ENCODE measurements around the gene FBXL4.

Gene FBXL4

DNA sequence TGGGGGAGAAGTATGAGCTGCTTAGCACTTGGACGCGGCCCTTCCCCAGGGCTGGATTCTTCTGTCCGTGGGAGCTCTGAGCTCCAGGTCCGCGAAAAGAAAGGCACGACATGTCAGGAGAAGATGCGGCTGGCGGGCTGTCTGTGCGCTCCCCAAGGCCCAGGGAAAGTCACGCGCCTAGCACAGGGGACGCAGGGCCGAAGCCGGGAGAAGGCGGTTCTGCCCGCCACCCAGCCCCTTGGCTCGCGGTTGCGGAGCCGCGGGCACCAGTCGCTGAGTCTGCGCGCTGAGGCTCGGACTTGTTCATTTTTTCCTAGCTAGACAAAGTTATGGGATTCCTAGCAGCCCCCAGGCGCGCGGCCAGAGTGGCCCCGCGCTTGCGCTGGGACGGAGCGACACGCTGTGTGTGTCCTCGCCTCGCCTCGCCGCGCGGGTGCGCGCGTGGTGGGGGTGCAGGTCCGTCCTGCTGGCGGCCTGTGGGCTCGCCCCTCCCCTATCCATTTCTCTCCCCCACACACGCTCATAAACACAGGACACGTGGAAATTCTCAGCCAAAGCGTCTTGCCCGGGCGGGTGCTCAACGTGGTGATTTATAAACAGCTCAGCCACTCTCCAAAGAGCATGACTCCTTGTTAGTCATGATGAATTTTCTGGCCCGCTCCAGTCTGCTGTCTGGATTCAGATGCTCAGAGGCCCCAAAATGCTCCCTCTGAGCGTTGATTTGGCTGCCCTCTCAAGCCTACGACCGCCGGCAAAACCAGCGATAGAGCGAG lies 115.3 kb downstream of the FBXL4 start:
- TF ChIP-seq, protein P1, sequence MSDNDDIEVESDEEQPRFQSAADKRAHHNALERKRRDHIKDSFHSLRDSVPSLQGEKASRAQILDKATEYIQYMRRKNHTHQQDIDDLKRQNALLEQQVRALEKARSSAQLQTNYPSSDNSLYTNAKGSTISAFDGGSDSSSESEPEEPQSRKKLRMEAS (IDR thresholded peaks at IDR 0.05) = 0 out of 2 replicates have a peak, but pooled peaks have one; percentile 5
- TF ChIP-seq TAF1 (IDR thresholded peaks at IDR 0.05; ENCODE audit: low read depth) = no peak
- TF ChIP-seq, protein P2, sequence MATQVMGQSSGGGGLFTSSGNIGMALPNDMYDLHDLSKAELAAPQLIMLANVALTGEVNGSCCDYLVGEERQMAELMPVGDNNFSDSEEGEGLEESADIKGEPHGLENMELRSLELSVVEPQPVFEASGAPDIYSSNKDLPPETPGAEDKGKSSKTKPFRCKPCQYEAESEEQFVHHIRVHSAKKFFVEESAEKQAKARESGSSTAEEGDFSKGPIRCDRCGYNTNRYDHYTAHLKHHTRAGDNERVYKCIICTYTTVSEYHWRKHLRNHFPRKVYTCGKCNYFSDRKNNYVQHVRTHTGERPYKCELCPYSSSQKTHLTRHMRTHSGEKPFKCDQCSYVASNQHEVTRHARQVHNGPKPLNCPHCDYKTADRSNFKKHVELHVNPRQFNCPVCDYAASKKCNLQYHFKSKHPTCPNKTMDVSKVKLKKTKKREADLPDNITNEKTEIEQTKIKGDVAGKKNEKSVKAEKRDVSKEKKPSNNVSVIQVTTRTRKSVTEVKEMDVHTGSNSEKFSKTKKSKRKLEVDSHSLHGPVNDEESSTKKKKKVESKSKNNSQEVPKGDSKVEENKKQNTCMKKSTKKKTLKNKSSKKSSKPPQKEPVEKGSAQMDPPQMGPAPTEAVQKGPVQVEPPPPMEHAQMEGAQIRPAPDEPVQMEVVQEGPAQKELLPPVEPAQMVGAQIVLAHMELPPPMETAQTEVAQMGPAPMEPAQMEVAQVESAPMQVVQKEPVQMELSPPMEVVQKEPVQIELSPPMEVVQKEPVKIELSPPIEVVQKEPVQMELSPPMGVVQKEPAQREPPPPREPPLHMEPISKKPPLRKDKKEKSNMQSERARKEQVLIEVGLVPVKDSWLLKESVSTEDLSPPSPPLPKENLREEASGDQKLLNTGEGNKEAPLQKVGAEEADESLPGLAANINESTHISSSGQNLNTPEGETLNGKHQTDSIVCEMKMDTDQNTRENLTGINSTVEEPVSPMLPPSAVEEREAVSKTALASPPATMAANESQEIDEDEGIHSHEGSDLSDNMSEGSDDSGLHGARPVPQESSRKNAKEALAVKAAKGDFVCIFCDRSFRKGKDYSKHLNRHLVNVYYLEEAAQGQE (IDR thresholded peaks at IDR 0.05; ENCODE audit: low read depth) = no peak
- no peak for TF ChIP-seq ZBTB7A (IDR thresholded peaks at IDR 0.05; ENCODE audit: low read depth)
- no peak for TF ChIP-seq EGR1 (IDR thresholded peaks at IDR 0.05)

DNA sequence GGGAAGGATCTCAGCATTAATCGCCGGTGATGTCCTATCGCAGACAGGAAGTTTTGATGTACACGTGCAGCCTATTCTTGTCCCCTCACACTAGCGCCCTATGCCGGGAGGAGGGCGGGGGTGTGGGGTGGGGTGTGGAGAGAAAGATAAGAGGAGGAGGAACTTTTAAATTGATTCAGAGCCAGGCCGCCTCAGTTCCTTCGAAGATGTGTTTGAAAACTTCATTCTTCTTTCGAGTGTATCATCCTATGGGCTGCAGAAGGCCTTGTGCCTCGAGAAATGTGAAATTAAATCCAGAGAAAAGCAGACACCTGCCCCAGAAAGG lies 115.8 kb downstream of the FBXL4 start:
- TF ChIP-seq TCF12 (IDR thresholded peaks at IDR 0.05; ENCODE audit: low read depth) = no peak
- no peak for TF ChIP-seq NFIC (IDR thresholded peaks at IDR 0.05)
- no peak for TF ChIP-seq EP300 (IDR thresholded peaks at IDR 0.05; ENCODE audit: borderline replicate concordance)
- TF ChIP-seq, protein P1 (IDR thresholded peaks at IDR 0.05) = 0 out of 2 replicates have a peak, but pooled peaks have one; percentile 9
- TF ChIP-seq CEBPB (IDR thresholded peaks at IDR 0.05) = no peak
- TF ChIP-seq, protein P3, sequence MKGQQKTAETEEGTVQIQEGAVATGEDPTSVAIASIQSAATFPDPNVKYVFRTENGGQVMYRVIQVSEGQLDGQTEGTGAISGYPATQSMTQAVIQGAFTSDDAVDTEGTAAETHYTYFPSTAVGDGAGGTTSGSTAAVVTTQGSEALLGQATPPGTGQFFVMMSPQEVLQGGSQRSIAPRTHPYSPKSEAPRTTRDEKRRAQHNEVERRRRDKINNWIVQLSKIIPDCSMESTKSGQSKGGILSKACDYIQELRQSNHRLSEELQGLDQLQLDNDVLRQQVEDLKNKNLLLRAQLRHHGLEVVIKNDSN (IDR thresholded peaks at IDR 0.05) = no peak

DNA sequence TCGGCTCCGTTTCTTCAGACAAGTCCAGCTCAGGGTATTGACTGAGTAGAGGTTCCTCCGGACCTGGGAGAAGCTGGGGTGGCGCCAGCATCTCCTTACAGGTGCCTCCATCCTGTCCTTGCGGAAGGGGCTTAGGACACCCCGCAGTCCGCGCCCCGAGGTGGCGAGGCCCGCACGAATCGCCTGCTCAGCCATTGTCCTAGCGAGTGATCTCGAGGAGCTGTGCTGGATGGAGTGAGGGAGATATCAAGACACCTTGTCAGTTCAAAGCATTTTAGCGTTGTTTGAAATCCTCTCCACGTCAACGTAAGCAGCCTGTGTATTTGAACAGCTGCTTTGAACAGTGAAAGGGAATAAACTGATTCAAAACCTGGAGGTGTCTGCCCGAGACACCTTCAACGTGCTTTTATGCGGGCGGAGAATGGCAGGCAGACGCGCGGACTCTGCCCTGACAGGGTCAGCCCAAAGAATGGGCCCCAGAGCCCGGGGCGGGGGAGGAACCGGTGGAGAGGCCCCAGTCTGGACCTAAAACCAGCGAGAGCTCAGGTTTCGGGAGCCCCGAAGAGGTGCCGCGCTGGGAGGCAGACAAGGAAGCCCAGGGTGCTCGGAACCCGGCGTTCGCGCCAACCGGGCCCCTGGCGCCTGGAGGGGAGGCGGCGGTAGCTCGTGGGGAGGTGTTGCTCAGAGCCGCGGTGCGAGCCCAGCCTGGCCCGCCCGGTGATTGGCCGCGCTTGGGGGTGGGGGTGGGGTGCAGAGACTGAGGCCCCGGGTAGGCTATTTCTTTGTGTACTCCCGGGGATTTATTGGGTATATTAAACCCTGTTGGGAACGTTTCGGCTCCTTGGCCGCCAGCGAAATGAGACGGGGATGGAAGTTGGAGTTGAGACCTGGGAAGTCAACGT lies 116.4 kb downstream of the FBXL4 start:
- TF ChIP-seq, protein P3 (IDR thresholded peaks at IDR 0.05) = no peak
- TF ChIP-seq TAF1 (IDR thresholded peaks at IDR 0.05; ENCODE audit: low read depth) (no peak), RAD21 (IDR thresholded peaks at IDR 0.05; ENCODE audit: low read depth) (no peak), CEBPB (IDR thresholded peaks at IDR 0.05) (no peak), ZBTB7A (IDR thresholded peaks at IDR 0.05; ENCODE audit: low read depth) (no peak), EGR1 (IDR thresholded peaks at IDR 0.05) (no peak), FOXM1 (IDR thresholded peaks at IDR 0.05; ENCODE audit: borderline replicate concordance, low read depth) (no peak), YY1 (IDR thresholded peaks at IDR 0.05; ENCODE audit: low read depth) (no peak), TCF12 (IDR thresholded peaks at IDR 0.05; ENCODE audit: low read depth) (no peak), EP300 (IDR thresholded peaks at IDR 0.05; ENCODE audit: borderline replicate concordance) (no peak), CREB1 (IDR thresholded peaks at IDR 0.05; ENCODE audit: low read depth) (no peak), TEAD4 (IDR thresholded peaks at IDR 0.05) (no peak), NFIC (IDR thresholded peaks at IDR 0.05) (no peak)
- TF ChIP-seq, protein P1 (IDR thresholded peaks at IDR 0.05) = no peak
- TF ChIP-seq, protein P2 (IDR thresholded peaks at IDR 0.05; ENCODE audit: low read depth) = no peak

DNA sequence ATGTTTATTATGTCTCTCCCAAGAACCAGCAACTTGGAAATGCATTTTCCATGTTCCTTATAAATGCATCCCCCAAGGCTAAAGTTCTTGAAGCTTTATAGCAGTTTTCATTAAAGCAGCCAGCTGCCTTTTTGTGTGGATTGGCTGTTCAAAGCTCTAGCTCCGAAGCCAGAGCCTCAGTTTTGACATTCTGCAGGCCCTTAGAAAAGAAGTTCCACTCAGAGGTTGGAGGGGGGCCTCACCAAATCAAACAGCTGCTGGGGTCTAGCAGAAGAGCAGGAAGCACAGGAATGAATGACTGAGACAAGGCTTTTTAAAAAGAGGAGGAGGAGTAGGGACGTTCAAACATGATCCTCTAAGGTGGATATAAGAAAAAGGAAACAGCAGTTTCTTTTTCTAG lies 117.6 kb downstream of the FBXL4 start:
- TF ChIP-seq YY1 (IDR thresholded peaks at IDR 0.05; ENCODE audit: low read depth) = no peak
- TF ChIP-seq, protein P2 (IDR thresholded peaks at IDR 0.05; ENCODE audit: low read depth) = no peak
- TF ChIP-seq CREB1 (IDR thresholded peaks at IDR 0.05; ENCODE audit: low read depth) = no peak
- TF ChIP-seq FOXM1 (IDR thresholded peaks at IDR 0.05; ENCODE audit: borderline replicate concordance, low read depth) = no peak

Measured in Ishikawa (cell line).